Neutrophil (primary cell): Measurements from ENCODE around the gene BANK1.

Experiments
- H3K27ac ChIP-seq: fragments of 200-600 bp; sonication (generic); 2 replicates; pipeline ENCODE4 v1.5.1; 2016; ENCODE audit warnings: mild to moderate bottlenecking, moderate library complexity
- H3K27me3 ChIP-seq: fragments of 200-600 bp; sonication (generic); 2 replicates; pipeline ENCODE4 v1.6.0; 2016; ENCODE audit warnings: mild to moderate bottlenecking
- H3K36me3 ChIP-seq: fragments of 200-600 bp; sonication (generic); 2 replicates; pipeline ENCODE4 v1.5.1; 2017
- H3K4me1 ChIP-seq, 2 experiments: fragments of 200-600 bp in 1 of 2; sonication (generic) in 1 of 2; 1 replicate in 1 of 2; 2 replicates in 1 of 2; pipeline versions ENCODE4 v1.5.1 to v1.6.1; 2013 to 2016; ENCODE audit warnings: low read depth in 1 of 2, low read length in 1 of 2, mild to moderate bottlenecking in 1 of 2, moderate library complexity in 1 of 2; ENCODE audit not compliant: control insufficient read depth in 1 of 2, insufficient read depth in 1 of 2
- H3K4me3 ChIP-seq, 2 experiments: fragments of 200-600 bp in 1 of 2; sonication (generic) in 1 of 2; 1 replicate in 1 of 2; 2 replicates in 1 of 2; pipeline ENCODE4 v1.5.1; 2013 to 2016; ENCODE audit warnings: low read depth in 1 of 2, low read length in 1 of 2, mild to moderate bottlenecking in 1 of 2, moderate library complexity in 1 of 2
- H3K9me3 ChIP-seq: fragments of 200-600 bp; sonication (generic); 2 replicates; pipeline ENCODE4 v1.5.1; 2016
- TF ChIP-seq, protein P1 (sequence below): fragments of 200-600 bp; sonication (generic); IDR thresholded peaks from 2 replicates; pipeline ENCODE4 v1.5.1; 2016; ENCODE audit warnings: antibody characterized with exemption

The BANK1 gene

GRCh38 chr4:102036619-102037376 lies 246.3 kb downstream of the BANK1 start:
- H3K36me3 ChIP-seq: no peaks in the 10 kb centered on the region
- TF ChIP-seq, protein P1, sequence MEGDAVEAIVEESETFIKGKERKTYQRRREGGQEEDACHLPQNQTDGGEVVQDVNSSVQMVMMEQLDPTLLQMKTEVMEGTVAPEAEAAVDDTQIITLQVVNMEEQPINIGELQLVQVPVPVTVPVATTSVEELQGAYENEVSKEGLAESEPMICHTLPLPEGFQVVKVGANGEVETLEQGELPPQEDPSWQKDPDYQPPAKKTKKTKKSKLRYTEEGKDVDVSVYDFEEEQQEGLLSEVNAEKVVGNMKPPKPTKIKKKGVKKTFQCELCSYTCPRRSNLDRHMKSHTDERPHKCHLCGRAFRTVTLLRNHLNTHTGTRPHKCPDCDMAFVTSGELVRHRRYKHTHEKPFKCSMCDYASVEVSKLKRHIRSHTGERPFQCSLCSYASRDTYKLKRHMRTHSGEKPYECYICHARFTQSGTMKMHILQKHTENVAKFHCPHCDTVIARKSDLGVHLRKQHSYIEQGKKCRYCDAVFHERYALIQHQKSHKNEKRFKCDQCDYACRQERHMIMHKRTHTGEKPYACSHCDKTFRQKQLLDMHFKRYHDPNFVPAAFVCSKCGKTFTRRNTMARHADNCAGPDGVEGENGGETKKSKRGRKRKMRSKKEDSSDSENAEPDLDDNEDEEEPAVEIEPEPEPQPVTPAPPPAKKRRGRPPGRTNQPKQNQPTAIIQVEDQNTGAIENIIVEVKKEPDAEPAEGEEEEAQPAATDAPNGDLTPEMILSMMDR: no peak
- H3K4me3 ChIP-seq: no peak overlapping the region
- H3K27ac ChIP-seq: no peak overlapping the region
- no peaks in the 10 kb centered on the region for H3K9me3 ChIP-seq
- H3K4me1 ChIP-seq: no peaks in the 10 kb centered on the region
- H3K27me3 ChIP-seq: no peaks in the 10 kb centered on the region

GRCh38 chr4:102037566-102037965 lies 247.0 kb downstream of the BANK1 start:
- Histone ChIP-seq H3K9me3 (no peaks in the 10 kb centered on the region), H3K27me3 (no peaks in the 10 kb centered on the region), H3K27ac (no peak overlapping the region), H3K4me3 (no peak overlapping the region), H3K4me1 (no peaks in the 10 kb centered on the region), H3K36me3 (no peaks in the 10 kb centered on the region)
- TF ChIP-seq, protein P1: no peak

DNA sequence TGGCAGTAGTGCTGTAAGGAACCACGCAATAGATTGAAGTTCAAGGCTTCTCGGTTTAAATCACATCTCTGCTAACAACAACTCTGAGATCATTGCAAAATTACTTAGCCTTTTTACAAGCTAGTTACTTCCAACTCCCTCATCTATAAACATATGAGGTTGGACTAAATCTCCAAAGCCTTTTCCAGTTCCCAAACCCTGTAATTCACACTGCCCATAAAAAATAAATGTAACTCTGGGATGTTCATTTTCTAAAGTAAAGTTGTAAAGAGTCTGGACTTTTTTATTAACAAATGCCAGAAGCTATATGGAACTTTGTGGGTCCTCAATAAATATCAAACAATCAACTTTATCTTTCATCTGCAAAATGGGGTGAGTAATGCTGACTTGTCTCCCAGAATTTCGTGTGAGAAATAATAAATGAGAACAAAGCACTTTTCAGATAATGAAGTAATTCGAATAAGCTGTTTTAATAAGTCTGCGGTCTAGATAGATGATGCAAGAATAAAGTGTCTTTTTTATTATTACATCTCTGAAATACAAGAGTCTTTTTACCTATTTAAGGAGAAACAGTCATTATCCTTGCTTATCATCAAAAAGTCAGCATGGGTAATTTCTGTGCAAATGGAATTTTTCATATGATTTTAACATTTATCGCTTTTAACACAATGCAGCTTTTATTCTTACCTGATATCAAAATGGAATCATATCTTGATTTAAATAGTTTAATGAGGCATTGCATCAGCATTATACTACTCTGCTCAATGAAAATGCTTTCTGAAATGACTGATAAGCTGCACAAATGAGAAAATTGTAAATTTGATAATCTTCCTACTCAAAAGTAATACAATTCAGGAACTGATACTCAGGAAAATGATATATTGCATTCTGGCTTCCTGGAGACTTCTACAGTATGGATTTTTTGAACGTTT lies 252.6 kb downstream of the BANK1 start:
- no peaks in the 10 kb centered on the region for H3K9me3 ChIP-seq

GRCh38 chr4:102047616-102048015 lies 257.1 kb downstream of the BANK1 start:
- TF ChIP-seq, protein P1: no peak
- no peaks in the 10 kb centered on the region for H3K4me1 ChIP-seq
- H3K27me3 ChIP-seq: no peaks in the 10 kb centered on the region
- H3K4me3 ChIP-seq: no peak overlapping the region
- H3K9me3 ChIP-seq: no peaks in the 10 kb centered on the region
- H3K27ac ChIP-seq: no peak overlapping the region
- H3K36me3 ChIP-seq: no peaks in the 10 kb centered on the region

More for the DNA sequence above, 252.6 kb downstream of the BANK1 start:
- no peaks in the 10 kb centered on the region for H3K4me1 ChIP-seq
- H3K27me3 ChIP-seq: no peaks in the 10 kb centered on the region
- no peaks in the 10 kb centered on the region for H3K36me3 ChIP-seq
- no peak overlapping the region for H3K27ac ChIP-seq
- no peak overlapping the region for H3K4me3 ChIP-seq
- TF ChIP-seq, protein P1: no peak

- Histone ChIP-seq H3K27ac (no peak overlapping the region), H3K36me3 (no peaks in the 10 kb centered on the region)
Measured at GRCh38 chr4:102055805-102056204, 265.3 kb downstream of the BANK1 start.

More at GRCh38 chr4:102055805-102056204, 265.3 kb downstream of the BANK1 start:
- Histone ChIP-seq H3K27me3 (no peaks in the 10 kb centered on the region), H3K4me1 (no peaks in the 10 kb centered on the region), H3K9me3 (no peaks in the 10 kb centered on the region), H3K4me3 (no peak overlapping the region)
- TF ChIP-seq, protein P1: no peak
